BLaER1 treated with 17β-estradiol and CSF1 and Interleukin-3, amounts not matched to agents 10 nM and 100 nM (cell line): ENCODE measurements around the gene UBAP2.

Source experiments
- H3K27ac ChIP-seq, 11 experiments: shearing (Covaris generic); formaldehyde crosslinking; 2 replicates each; pipeline ENCODE4 v1.8.1; 2022
- H3K27me3 ChIP-seq, 11 experiments: shearing (Covaris generic); formaldehyde crosslinking; 2 replicates each; pipeline ENCODE4 v1.8.1; 2022
- H3K36me3 ChIP-seq, 11 experiments: shearing (Covaris generic); formaldehyde crosslinking; 2 replicates each; pipeline ENCODE4 v1.8.1; 2022
- H3K4me1 ChIP-seq, 10 experiments: shearing (Covaris generic); formaldehyde crosslinking; 2 replicates each; pipeline ENCODE4 v1.8.1; 2022
- H3K4me2 ChIP-seq, 11 experiments: shearing (Covaris generic); formaldehyde crosslinking; 2 replicates each; pipeline ENCODE4 v1.8.1; 2022
- H3K4me3 ChIP-seq, 10 experiments: shearing (Covaris generic); formaldehyde crosslinking; 2 replicates each; pipeline ENCODE4 v1.8.1; 2022
- H3K9ac ChIP-seq, 11 experiments: shearing (Covaris generic); formaldehyde crosslinking; 2 replicates each; pipeline ENCODE4 v1.8.1; 2022
- H3K9me3 ChIP-seq, 11 experiments: shearing (Covaris generic); formaldehyde crosslinking; replicated peaks in 1 of 11; 2 replicates each; pipeline ENCODE4 v1.8.1; 2022
- H4K20me1 ChIP-seq, 11 experiments: shearing (Covaris generic); formaldehyde crosslinking; 2 replicates each; pipeline ENCODE4 v1.8.1; 2022
- Cebpa-rat ChIP-seq, 11 experiments: shearing (Covaris generic); IDR thresholded peaks; 2 replicates each; pipeline ENCODE4 v1.8.1; 2022

The UBAP2 gene

GRCh38 chr9:34048727-34049629 is at the start of gene UBAP2:
TSS of gene UBAP2 (minus strand) at chr9:34048887. CDS start at chr9:34017148, 31,739 bp downstream.
- H3K27ac ChIP-seq, result peak within 1 kb of the TSS; percentile 79 to 99 (median 96)
- no peak for TF ChIP-seq Cebpa-rat (IDR thresholded peaks at IDR 0.05)
- peaks cover 0 to 46% (median 43%) of the 10 kb centered on the region in 11 experiments; a peak in 20 of 22 replicates for H4K20me1 ChIP-seq
- H3K4me1 ChIP-seq, result peaks cover 29 to 40% (median 32%) of the 10 kb centered on the region in 10 experiments
- peak within 1 kb of the TSS; percentile 81 to 99 (median 88) for H3K4me3 ChIP-seq
- H3K9me3 ChIP-seq, result no peaks in the 10 kb centered on the region
- H3K36me3 ChIP-seq, result peaks cover 5 to 24% (median 14%) of the 10 kb centered on the region in 11 experiments; a peak in 21 of 22 replicates
- H3K4me2 ChIP-seq, result peak within 1 kb of the TSS; percentile 90 to 99 (median 95)
- H3K27me3 ChIP-seq, result no peaks in the 10 kb centered on the region
- peak within 1 kb of the TSS; percentile 89 to 97 (median 95) for H3K9ac ChIP-seq

- Histone ChIP-seq H3K4me3 (no peak overlapping the region), H3K4me1 (peaks cover 0 to 4% (median 0%) of the 10 kb centered on the region in 10 experiments; a peak in 3 of 20 replicates), H3K27me3 (no peaks in the 10 kb centered on the region), H3K9ac (no peak overlapping the region), H3K9me3 (no peaks in the 10 kb centered on the region), H4K20me1 (peaks cover 15 to 87% (median 48%) of the 10 kb centered on the region in 11 experiments; a peak in 18 of 22 replicates), H3K27ac (no peak overlapping the region), H3K36me3 (peaks cover 98 to 100% (median 100%) of the 10 kb centered on the region in 11 experiments), H3K4me2 (no peak overlapping the region)
- no peak for TF ChIP-seq Cebpa-rat (IDR thresholded peaks at IDR 0.05)
Measured at GRCh38 chr9:34098307-34098706, 49.6 kb upstream of the UBAP2 start.

GRCh38 chr9:34097865-34098264 is 49.2 kb upstream of the UBAP2 start:
- no peak overlapping the region for H3K9ac ChIP-seq
- H3K27me3 ChIP-seq, result no peaks in the 10 kb centered on the region
- H3K9me3 ChIP-seq, result no peaks in the 10 kb centered on the region
- no peak overlapping the region for H3K4me3 ChIP-seq
- H3K36me3 ChIP-seq, result peaks cover 98 to 100% (median 100%) of the 10 kb centered on the region in 11 experiments
- no peak overlapping the region for H3K27ac ChIP-seq
- H4K20me1 ChIP-seq, result peaks cover 15 to 87% (median 50%) of the 10 kb centered on the region in 11 experiments; a peak in 18 of 22 replicates
- no peak overlapping the region for H3K4me2 ChIP-seq
- no peak for TF ChIP-seq Cebpa-rat (IDR thresholded peaks at IDR 0.05)
- H3K4me1 ChIP-seq, result peaks cover 0 to 4% (median 0%) of the 10 kb centered on the region in 10 experiments; a peak in 3 of 20 replicates

GRCh38 chr9:34096751-34097150 is 48.1 kb upstream of the UBAP2 start:
- peaks cover 10 to 91% (median 54%) of the 10 kb centered on the region in 11 experiments; a peak in 18 of 22 replicates for H4K20me1 ChIP-seq
- H3K4me2 ChIP-seq, result no peak overlapping the region
- H3K27me3 ChIP-seq, result no peaks in the 10 kb centered on the region
- H3K9me3 ChIP-seq, result no peaks in the 10 kb centered on the region
- H3K9ac ChIP-seq, result no peak overlapping the region
- no peak for TF ChIP-seq Cebpa-rat (IDR thresholded peaks at IDR 0.05)
- peaks cover 98 to 100% (median 100%) of the 10 kb centered on the region in 11 experiments for H3K36me3 ChIP-seq
- H3K4me3 ChIP-seq, result no peak overlapping the region
- peaks cover 0 to 4% (median 0%) of the 10 kb centered on the region in 10 experiments; a peak in 3 of 20 replicates for H3K4me1 ChIP-seq
- H3K27ac ChIP-seq, result no peak overlapping the region

- no peak overlapping the region for H3K4me2 ChIP-seq
- H4K20me1 ChIP-seq, result peaks cover 6 to 91% (median 38%) of the 10 kb centered on the region in 11 experiments; a peak in 18 of 22 replicates
Measured at GRCh38 chr9:34093578-34093977, 44.9 kb upstream of the UBAP2 start.

GRCh38 chr9:34089311-34089710 is 40.6 kb upstream of the UBAP2 start:
- Histone ChIP-seq H3K4me3 (no peak overlapping the region), H3K9me3 (no peaks in the 10 kb centered on the region), H3K36me3 (peaks cover 90 to 100% (median 95%) of the 10 kb centered on the region in 11 experiments), H4K20me1 (peaks cover 4 to 82% (median 24%) of the 10 kb centered on the region in 11 experiments; a peak in 15 of 22 replicates), H3K4me1 (peaks cover 0 to 21% (median 0%) of the 10 kb centered on the region in 10 experiments; a peak in 5 of 20 replicates), H3K27me3 (no peaks in the 10 kb centered on the region), H3K9ac (no peak overlapping the region), H3K27ac (no peak overlapping the region), H3K4me2 (no peak overlapping the region)
- TF ChIP-seq Cebpa-rat (IDR thresholded peaks at IDR 0.05), result no peak

More at GRCh38 chr9:34093578-34093977, 44.9 kb upstream of the UBAP2 start:
- no peak overlapping the region for H3K27ac ChIP-seq
- TF ChIP-seq Cebpa-rat (IDR thresholded peaks at IDR 0.05), result no peak
- H3K9me3 ChIP-seq, result no peaks in the 10 kb centered on the region
- no peaks in the 10 kb centered on the region for H3K27me3 ChIP-seq
- peaks cover 0 to 4% (median 0%) of the 10 kb centered on the region in 10 experiments; a peak in 3 of 20 replicates for H3K4me1 ChIP-seq
- no peak overlapping the region for H3K9ac ChIP-seq
- H3K4me3 ChIP-seq, result no peak overlapping the region
- peaks cover 99 to 100% (median 100%) of the 10 kb centered on the region in 11 experiments for H3K36me3 ChIP-seq

- peaks cover 0 to 21% (median 0%) of the 10 kb centered on the region in 10 experiments; a peak in 5 of 20 replicates for H3K4me1 ChIP-seq
- peaks cover 70 to 82% (median 76%) of the 10 kb centered on the region in 11 experiments for H3K36me3 ChIP-seq
- TF ChIP-seq Cebpa-rat (IDR thresholded peaks at IDR 0.05), result no peak
- H4K20me1 ChIP-seq, result peaks cover 4 to 63% (median 19%) of the 10 kb centered on the region in 11 experiments; a peak in 14 of 22 replicates
- peak overlapping the region in 2 of 11 experiments; percentile 16 to 44; a peak in 4 of 22 replicates for H3K4me2 ChIP-seq
- H3K9ac ChIP-seq, result peak overlapping the region in 1 of 11 experiments; percentile 48; a peak in 2 of 22 replicates
- H3K9me3 ChIP-seq, result no peaks in the 10 kb centered on the region
- no peaks in the 10 kb centered on the region for H3K27me3 ChIP-seq
- no peak overlapping the region for H3K4me3 ChIP-seq
- 0 out of 22 replicates have a peak overlapping the region, but pooled peaks of 1 of the 11 experiments have one; percentile 22 for H3K27ac ChIP-seq
Measured at GRCh38 chr9:34087370-34087769, 38.7 kb upstream of the UBAP2 start.

GRCh38 chr9:34086864-34087263 is 38.2 kb upstream of the UBAP2 start:
- Histone ChIP-seq H3K36me3 (peaks cover 65 to 77% (median 71%) of the 10 kb centered on the region in 11 experiments), H3K4me3 (no peak overlapping the region), H3K9me3 (no peaks in the 10 kb centered on the region), H3K27ac (0 out of 22 replicates have a peak overlapping the region, but pooled peaks of 1 of the 11 experiments have one; percentile 22), H3K4me2 (peak overlapping the region in 2 of 11 experiments; percentile 16 to 44; a peak in 4 of 22 replicates), H3K9ac (peak overlapping the region in 1 of 11 experiments; percentile 48; a peak in 1 of 22 replicates), H3K27me3 (no peaks in the 10 kb centered on the region), H4K20me1 (peaks cover 4 to 58% (median 15%) of the 10 kb centered on the region in 11 experiments; a peak in 14 of 22 replicates), H3K4me1 (peaks cover 0 to 21% (median 0%) of the 10 kb centered on the region in 10 experiments; a peak in 5 of 20 replicates)
- no peak for TF ChIP-seq Cebpa-rat (IDR thresholded peaks at IDR 0.05)
